Stimulated activated CD4-positive, alpha-beta T cell treated with anti-CD3 and anti-CD28 coated beads, Interleukin-12 subunit alpha, Interleukin-12 subunit beta, amount 100 ng/mL, for 48 hours (primary cell): ENCODE measurements around the gene FRS2.

Experiments used
- DNase-seq, 3 donors: peaks; one replicate each; pipeline ENCODE4 v3.0.0-alpha.2; 2020; ENCODE audit warnings: low read depth in 2 of 3, low spot score in 1 of 3

The FRS2 gene

GRCh38 chr12:69459477-69459876 is 10.7 kb upstream of the FRS2 start:
- DNase-seq = no peak

- no peak for DNase-seq
These were observed 5.8 kb upstream of the FRS2 start for GRCh38 chr12:69464428-69464827.

- no peak for DNase-seq
These were observed 3.3 kb upstream of the FRS2 start for GRCh38 chr12:69466867-69467266.

GRCh38 chr12:69467366-69467765 is 2.8 kb upstream of the FRS2 start:
- no peak for DNase-seq

- DNase-seq = no peak
These were observed 1.8 kb upstream of the FRS2 start for GRCh38 chr12:69468237-69469026.

- no peak for DNase-seq
These were observed 367 bp upstream of the FRS2 start for GRCh38 chr12:69469854-69470188.

GRCh38 chr12:69471076-69471430 is 865 bp downstream of the FRS2 start:
- no peak for DNase-seq

GRCh38 chr12:69471667-69472385 is 1.6 kb downstream of the FRS2 start:
- DNase-seq = no peak

GRCh38 chr12:69473262-69473661 is 3.1 kb downstream of the FRS2 start:
- DNase-seq = no peak

- no peak for DNase-seq
These were observed 4.3 kb downstream of the FRS2 start for GRCh38 chr12:69474456-69474855.

GRCh38 chr12:69475237-69475975 is 5.2 kb downstream of the FRS2 start:
- DNase-seq = no peak

GRCh38 chr12:69476276-69477017 is 6.3 kb downstream of the FRS2 start:
- no peak for DNase-seq

GRCh38 chr12:69479675-69480074 is 9.5 kb downstream of the FRS2 start:
- DNase-seq = no peak

- DNase-seq = no peak
These were observed 10.5 kb downstream of the FRS2 start for GRCh38 chr12:69480698-69481097.

- DNase-seq = no peak
These were observed 10.9 kb downstream of the FRS2 start for GRCh38 chr12:69481133-69481532.

GRCh38 chr12:69483700-69484099 is 13.5 kb downstream of the FRS2 start:
- DNase-seq = no peak

GRCh38 chr12:69484428-69484827 is 14.2 kb downstream of the FRS2 start:
- no peak for DNase-seq

GRCh38 chr12:69490920-69491643 is 20.9 kb downstream of the FRS2 start:
- DNase-seq = no peak

- DNase-seq = no peak
These were observed 22.6 kb downstream of the FRS2 start for GRCh38 chr12:69492739-69493138.

GRCh38 chr12:69495071-69495470 is 24.9 kb downstream of the FRS2 start:
- no peak for DNase-seq
